Sigmoid colon (tissue), 4 donors: ENCODE measurements around the gene GALNT14.

Experiments used
- CTCF ChIP-seq, 4 experiments: fragments of 450-650 bp in 3 of 4; fragments of 200-600 bp in 1 of 4; IDR thresholded peaks; one replicate each; pipeline ENCODE4 v1.5.1; 2016 to 2019; ENCODE audit warnings: antibody characterized with exemption in 4 of 4, mild to moderate bottlenecking in 3 of 4, moderate library complexity in 2 of 4
- POLR2A ChIP-seq, 2 donors: fragments of 450-650 bp; IDR thresholded peaks; one replicate each; pipeline ENCODE4 v1.6.1; 2016; ENCODE audit warnings: antibody characterized with exemption in 2 of 2, mild to moderate bottlenecking in 2 of 2, moderate library complexity in 2 of 2
- POLR2AphosphoS5 ChIP-seq, 4 donors: sonication (generic); formaldehyde crosslinking; IDR thresholded peaks; one replicate each; pipeline ENCODE4 v1.6.1; 2017; ENCODE audit warnings: antibody characterized with exemption in 4 of 4

- TF ChIP-seq CTCF (IDR thresholded peaks at IDR 0.05), result no peak
- no peak for TF ChIP-seq POLR2AphosphoS5 (IDR thresholded peaks at IDR 0.05)
- TF ChIP-seq POLR2A (IDR thresholded peaks at IDR 0.05), result no peak
Observed at GRCh38 chr2:30960213-30960612, 178.0 kb downstream of the GALNT14 start.
